Upper lobe of left lung (tissue), 6 donors: ENCODE data around the gene GNB1L. TPM values are rescaled to one million over a fixed set of nuclear protein-coding genes. Genes with fewer than 3 reads are reported as not detected.

Source experiments
- ATAC-seq, 2 donors: fragments of 200-7000 bp; cut with Tn5 transposase; one replicate each; pipeline ENCODE4 v1.9.1; 2022; ENCODE audit warnings: mild to moderate bottlenecking in 2 of 2, moderate library complexity in 2 of 2; ENCODE audit not compliant: low FRiP score in 2 of 2
- DNase-seq, 2 donors: peaks; one replicate each; pipeline ENCODE4 v3.0.0-alpha.2; 2019 to 2020
- H3K27ac ChIP-seq, 4 donors: fragments of 200-600 bp; sonication (generic); one replicate each; pipeline ENCODE4 v1.5.1; 2016 to 2019
- H3K27me3 ChIP-seq, 4 donors: fragments of 200-600 bp; sonication (generic); one replicate each; pipeline ENCODE4 v1.5.1; 2017 to 2019
- H3K36me3 ChIP-seq, 4 donors: fragments of 200-600 bp; sonication (generic); one replicate each; pipeline ENCODE4 v1.5.1; 2016 to 2019
- H3K4me1 ChIP-seq, 4 donors: fragments of 200-600 bp; sonication (generic); one replicate each; pipeline ENCODE4 v1.5.1; 2018 to 2019
- H3K4me3 ChIP-seq, 4 donors: fragments of 200-600 bp; sonication (generic); one replicate each; pipeline ENCODE4 v1.5.1; 2017 to 2019; ENCODE audit warnings: mild to moderate bottlenecking in 2 of 4, moderate library complexity in 1 of 4
- H3K9me3 ChIP-seq, 4 donors: fragments of 200-600 bp; sonication (generic); one replicate each; pipeline ENCODE4 v1.5.1; 2018 to 2019
- CTCF ChIP-seq, 6 experiments: fragments of 450-650 bp in 4 of 6; fragments of 200-600 bp in 2 of 6; sonication (generic) in 2 of 6; IDR thresholded peaks; one replicate each; pipeline ENCODE4 v1.5.1; 2016 to 2019; ENCODE audit warnings: antibody characterized with exemption in 6 of 6
- EP300 ChIP-seq, 4 donors: sonication (generic); formaldehyde crosslinking; IDR thresholded peaks; one replicate each; pipeline ENCODE4 v1.5.1; 2017; ENCODE audit warnings: antibody characterized with exemption in 4 of 4, control low read depth in 2 of 4
- POLR2A ChIP-seq, 4 donors: fragments of 450-650 bp; IDR thresholded peaks; one replicate each; pipeline ENCODE4 v1.5.1; 2016 to 2017; ENCODE audit warnings: antibody characterized with exemption in 4 of 4, mild to moderate bottlenecking in 2 of 4
- POLR2AphosphoS5 ChIP-seq, 2 donors: sonication (generic); formaldehyde crosslinking; IDR thresholded peaks; one replicate each; pipeline ENCODE4 v1.5.1; 2017; ENCODE audit warnings: antibody characterized with exemption in 2 of 2
- WGBS, 2 donors: methylation state at CpG; one replicate each; pipeline ENCODE4 v1.1.5; 2017 to 2018; 5-methylcytosine and 5-hydroxymethylcytosine counted together
- total RNA-seq, 6 donors: library from RNA; depleted of rRNA in 4 of 6; stranded (reverse); fragments of >200 nt in 4 of 6; gene quantifications; one replicate each; pipeline versions ENCODE4 v1.1.0 to v1.2.1, GENCODE V29; 2016 to 2021
- donor health status: DM: no; HTN: no; CAD: no; lungs with moderate emphysema.
- donor health status: DM: no; HTN: yes; CAD: no; lungs with severe emphysema.

Gene GNB1L
- total RNA-seq, 6 donors from 2014 or later: 0.78 to 11.1 (median 6.8) TPM

GRCh38 chr22:19764299-19764593, 90.4 kb downstream of the GNB1L start:
- Histone ChIP-seq H3K4me1 (peaks cover 35 to 57% (median 37%) of the 10 kb centered on the region in 4 donors), H3K4me3 (no peak overlapping the region), H3K9me3 (no peaks in the 10 kb centered on the region), H3K27ac (no peak overlapping the region), H3K36me3 (no peaks in the 10 kb centered on the region), H3K27me3 (peaks cover 5 to 62% (median 39%) of the 10 kb centered on the region in 4 donors)
- ATAC-seq: no peak
- peak in 1 of 2 donors; percentile 69 for DNase-seq
- TF ChIP-seq CTCF (IDR thresholded peaks at IDR 0.05): no peak
- 65% methylated on average over 16 of the region's 17 CpGs; no CpG with 5 or more reads in 1 of the 2 donors for WGBS, 2 donors

DNA sequence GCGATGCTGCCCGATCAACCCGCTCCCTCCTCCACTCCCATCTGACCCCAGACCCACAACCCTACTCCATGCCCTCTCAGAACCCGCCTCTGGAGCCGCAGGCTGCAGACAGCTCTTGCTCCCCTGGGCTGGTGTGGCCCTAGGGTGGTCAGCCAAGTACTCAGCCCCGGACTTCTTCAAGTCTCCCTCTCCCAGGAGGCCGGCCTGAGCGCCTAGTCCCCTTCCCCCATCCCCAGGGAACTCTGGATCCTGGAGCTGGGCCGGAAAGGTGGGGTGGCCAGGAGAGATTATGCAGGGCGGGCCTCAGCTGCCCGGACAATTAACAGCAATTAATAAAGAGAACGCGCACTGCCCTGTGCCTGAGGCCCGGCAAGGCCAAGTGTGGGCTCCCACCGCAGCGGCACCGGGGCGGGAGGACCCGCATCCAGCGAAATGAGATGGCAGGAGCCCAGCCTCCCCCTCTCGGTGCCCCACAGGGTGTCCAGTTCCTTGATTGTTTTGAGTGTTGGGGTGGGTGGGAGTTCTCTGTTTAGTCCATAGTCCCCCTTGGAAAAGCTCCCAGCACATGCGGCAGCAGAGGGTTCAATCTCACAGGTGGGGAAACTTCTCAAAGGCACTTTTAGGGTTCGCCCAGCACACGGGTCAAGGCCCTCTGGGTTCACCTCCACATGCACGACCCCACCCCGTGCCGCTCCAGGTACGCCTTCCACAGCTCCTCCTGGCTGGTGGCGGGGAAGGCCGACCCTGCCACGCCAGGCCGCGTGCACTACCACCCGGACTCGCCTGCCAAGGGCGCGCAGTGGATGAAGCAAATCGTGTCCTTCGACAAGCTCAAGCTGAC, 91.0 kb downstream of the GNB1L start:
- DNase-seq: peak in 1 of 2 donors; percentile 73
- Histone ChIP-seq H3K9me3 (no peaks in the 10 kb centered on the region), H3K4me3 (no peak overlapping the region), H3K4me1 (peaks cover 35 to 63% (median 41%) of the 10 kb centered on the region in 4 donors), H3K27me3 (peaks cover 5 to 67% (median 41%) of the 10 kb centered on the region in 4 donors), H3K27ac (no peak overlapping the region), H3K36me3 (no peaks in the 10 kb centered on the region)
- 62 to 76% methylated on average over 32 to 38 of the region's 39 CpGs for WGBS, 2 donors
- ATAC-seq: no peak
- TF ChIP-seq EP300 (IDR thresholded peaks at IDR 0.05): no peak
- no peak for TF ChIP-seq POLR2A (IDR thresholded peaks at IDR 0.05)
- no peak for TF ChIP-seq POLR2AphosphoS5 (IDR thresholded peaks at IDR 0.05)
- TF ChIP-seq CTCF (IDR thresholded peaks at IDR 0.05): no peak

DNA sequence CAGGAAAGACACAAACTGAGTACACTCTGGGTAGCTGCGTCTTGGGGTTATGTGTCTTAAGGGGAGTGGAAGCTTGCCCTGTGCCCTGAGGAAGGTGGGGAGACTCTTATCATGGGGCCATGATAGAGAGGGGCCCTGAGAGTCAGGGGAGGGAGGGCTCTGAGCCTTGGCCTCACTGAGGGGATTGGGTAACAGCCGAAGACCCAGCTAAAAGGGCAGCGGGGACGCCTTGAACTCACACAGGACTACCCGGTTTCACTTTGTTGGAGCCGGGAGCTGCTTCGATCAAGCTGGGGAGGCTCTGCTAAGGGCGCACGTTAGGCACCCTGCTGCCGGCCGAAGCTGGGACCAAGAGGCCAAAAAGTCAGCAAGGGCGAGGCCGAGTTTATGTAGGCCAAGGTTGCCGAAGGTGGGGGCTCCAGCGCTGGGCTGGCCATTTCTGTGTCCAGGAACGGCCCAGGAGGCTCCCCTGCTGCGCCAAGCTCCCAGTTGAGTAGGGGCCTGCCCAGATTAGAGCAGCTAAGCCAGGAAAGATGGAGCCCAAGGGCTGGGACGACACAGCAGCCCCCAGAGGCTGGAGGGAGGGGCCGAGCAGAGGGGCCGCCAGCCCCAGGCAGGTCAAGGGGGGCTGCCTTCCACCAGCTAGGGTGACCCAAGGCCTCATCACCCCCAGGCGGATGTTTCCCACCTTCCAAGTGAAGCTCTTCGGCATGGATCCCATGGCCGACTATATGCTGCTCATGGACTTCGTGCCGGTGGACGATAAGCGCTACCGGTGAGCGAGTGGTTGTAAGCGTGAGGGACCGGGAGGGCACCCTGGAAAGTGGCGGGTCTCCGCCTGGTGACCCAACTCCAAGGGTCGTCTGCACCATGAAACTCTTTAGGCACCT, 91.9 kb downstream of the GNB1L start:
- Histone ChIP-seq H3K4me3 (peak overlapping the region in 1 of 4 donors; percentile 44), H3K4me1 (peaks cover 28 to 59% (median 37%) of the 10 kb centered on the region in 4 donors), H3K27me3 (peaks cover 5 to 62% (median 38%) of the 10 kb centered on the region in 4 donors), H3K27ac (no peak overlapping the region), H3K9me3 (no peaks in the 10 kb centered on the region), H3K36me3 (no peaks in the 10 kb centered on the region)
- TF ChIP-seq POLR2A (IDR thresholded peaks at IDR 0.05) (no peak), CTCF (IDR thresholded peaks at IDR 0.05) (no peak), POLR2AphosphoS5 (IDR thresholded peaks at IDR 0.05) (no peak), EP300 (IDR thresholded peaks at IDR 0.05) (no peak)
- WGBS, 2 donors: 78 to 83% methylated on average over 23 to 34 of the region's 34 CpGs
- ATAC-seq (no peak), DNase-seq (peak in 1 of 2 donors; percentile 62)

- Histone ChIP-seq H3K27me3 (peaks cover 5 to 57% (median 36%) of the 10 kb centered on the region in 4 donors), H3K36me3 (no peaks in the 10 kb centered on the region), H3K4me1 (peaks cover 22 to 56% (median 34%) of the 10 kb centered on the region in 4 donors), H3K4me3 (peak overlapping the region in 3 of 4 donors; percentile 31 to 44 (median 39)), H3K27ac (peak overlapping the region in 1 of 4 donors; percentile 42), H3K9me3 (no peaks in the 10 kb centered on the region)
- no peak for ATAC-seq
- TF ChIP-seq POLR2A (IDR thresholded peaks at IDR 0.05) (no peak), CTCF (IDR thresholded peaks at IDR 0.05) (no peak), POLR2AphosphoS5 (IDR thresholded peaks at IDR 0.05) (no peak), EP300 (IDR thresholded peaks at IDR 0.05) (no peak)
- peak in 1 of 2 donors; percentile 50 for DNase-seq
- WGBS, 2 donors: 65 to 79% methylated on average over 14 to 33 of the region's 33 CpGs
Measured at GRCh38 chr22:19761725-19762567, 92.7 kb downstream of the GNB1L start.
